NK-92 (cell line): ENCODE measurements around the gene TMED9.

Source experiments
- DNase-seq: peaks from one replicate; lab custom pipeline; 2025; ENCODE audit not compliant: unreplicated experiment; lab: John Stamatoyannopoulos, UW

Gene TMED9

DNA sequence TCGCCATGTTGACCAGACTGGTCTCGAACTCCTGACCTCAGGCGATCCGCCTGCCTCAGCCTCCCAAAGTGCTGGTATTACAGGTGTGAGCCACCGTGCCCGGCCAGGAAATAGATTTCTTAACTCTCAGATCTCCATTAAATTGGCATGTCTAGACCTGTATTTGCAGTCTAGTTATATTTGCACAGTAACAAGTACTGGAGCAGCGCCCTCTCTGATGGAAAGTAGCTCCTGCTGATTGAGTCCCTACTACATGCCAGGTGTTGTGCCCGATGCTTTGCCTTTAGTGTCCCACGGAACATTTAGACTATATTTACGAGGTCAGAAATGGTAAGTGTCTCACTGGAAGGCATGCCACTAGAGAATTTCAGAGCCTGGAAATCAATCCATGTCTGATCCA is 15.8 kb upstream of the TMED9 start:
- DNase-seq = no peak

DNA sequence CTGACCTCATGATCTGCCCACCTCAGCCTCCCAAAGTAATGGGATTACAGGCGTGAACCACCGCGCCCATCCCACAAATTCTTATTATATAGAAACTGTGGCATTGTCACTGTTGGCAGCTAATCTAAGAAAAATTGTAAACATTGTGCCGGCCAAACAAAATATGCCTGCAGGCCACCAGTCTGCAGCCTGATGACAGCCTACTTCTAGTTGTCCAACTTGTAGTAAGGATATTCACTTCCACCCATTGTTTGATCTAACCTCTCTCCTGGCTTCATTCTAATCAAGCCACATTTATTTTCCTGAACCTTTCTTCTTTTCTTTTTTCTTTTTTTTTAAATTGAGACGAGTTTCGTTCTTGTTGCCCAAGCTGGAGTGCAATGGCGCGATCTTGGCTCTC is 13.7 kb upstream of the TMED9 start:
- DNase-seq = no peak

DNA sequence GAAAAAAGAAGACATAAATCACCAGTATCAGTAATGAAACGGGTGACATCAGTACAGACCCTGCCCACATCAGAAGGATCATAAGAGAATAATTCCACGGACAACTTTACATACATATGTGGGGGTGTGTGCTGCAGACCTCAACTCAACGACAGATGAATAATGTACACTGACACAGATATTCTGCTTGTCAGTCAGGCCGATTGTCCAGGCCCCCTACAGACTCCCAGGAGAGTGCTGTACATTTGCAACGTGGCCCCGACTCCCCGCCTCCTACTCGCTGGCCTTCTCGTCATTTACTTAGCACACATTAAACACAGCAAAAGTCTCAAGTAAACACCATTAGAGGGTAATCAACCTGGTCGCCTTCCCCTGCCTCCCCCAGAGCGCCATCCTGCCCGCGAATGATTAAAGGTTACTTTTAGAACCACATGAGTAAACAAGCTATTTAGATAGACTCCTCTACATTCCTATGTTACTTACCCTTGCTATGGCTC is 3.5 kb upstream of the TMED9 start:
- no peak for DNase-seq

DNA sequence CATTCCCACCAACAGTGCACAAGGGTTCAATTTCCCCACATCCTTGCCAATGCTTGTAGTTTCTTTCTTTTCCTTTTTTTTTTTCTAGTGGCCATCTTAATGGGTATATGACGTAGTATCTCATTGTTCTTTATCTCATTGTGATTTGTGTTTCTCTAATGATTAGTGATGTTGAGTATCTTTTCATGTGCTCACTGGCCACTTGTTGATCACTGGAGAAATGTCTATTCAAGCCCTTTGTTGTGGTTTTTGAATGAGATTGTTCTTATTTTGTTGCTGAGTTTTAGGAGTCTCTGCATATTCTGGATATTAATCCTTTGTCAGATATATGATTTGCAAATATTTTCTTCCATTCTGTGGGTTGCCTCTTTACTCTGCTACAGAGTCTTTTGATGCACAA is 1.6 kb upstream of the TMED9 start:
- no peak for DNase-seq

DNA sequence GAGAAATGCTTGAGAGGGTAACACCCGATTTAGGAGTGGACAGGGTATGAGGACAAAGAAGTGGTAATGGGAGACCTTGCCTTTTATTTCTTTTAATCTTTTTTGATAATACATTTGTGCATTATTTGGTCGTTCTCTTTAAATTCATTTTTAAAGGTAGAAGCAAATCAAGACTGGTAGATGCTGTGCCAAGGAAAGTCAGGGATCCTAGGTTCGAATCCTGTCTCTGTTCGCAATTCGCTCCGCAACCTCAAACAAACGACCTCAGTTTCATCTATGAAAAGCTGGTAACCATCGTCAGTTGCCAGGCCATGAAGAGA is 353 bp upstream of the TMED9 start:
- DNase-seq = no peak

DNA sequence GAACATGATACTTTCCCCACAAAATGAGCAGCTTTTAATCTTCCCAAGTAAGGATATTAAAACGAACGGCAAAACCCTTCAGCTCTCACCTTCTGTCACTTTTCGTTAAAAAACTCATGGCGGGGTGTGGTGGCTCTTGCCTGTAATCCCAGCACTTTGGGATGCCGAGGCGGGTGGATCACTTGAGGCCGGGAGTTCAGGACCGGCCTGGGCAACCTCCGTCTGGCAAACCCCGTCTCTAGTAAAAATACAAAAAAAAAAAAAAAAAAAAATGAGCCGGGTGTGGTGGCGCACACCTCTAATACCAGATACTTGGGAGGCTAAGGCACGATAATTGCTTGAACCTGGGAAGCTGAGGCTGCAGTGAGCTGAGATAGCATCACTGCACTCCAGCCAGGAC is 902 bp downstream of the TMED9 start:
- DNase-seq = no peak

DNA sequence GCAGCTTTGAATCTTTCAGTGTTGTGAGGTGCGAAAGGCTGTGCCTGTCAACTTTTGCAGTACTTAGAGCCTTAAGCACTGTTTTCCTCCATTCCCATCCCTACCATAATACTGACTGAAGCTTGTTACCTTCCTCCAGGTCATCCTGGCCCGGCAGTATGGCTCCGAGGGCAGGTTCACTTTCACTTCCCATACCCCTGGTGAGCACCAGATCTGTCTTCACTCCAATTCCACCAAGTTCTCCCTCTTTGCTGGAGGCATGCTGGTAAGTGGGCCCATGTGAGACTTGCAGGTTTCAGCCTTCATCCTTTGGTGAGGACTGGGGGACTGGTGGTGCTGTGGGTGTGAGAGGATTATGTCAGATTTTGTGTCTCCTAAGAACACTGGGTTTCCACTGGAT is 1.5 kb downstream of the TMED9 start:
- no peak for DNase-seq

DNA sequence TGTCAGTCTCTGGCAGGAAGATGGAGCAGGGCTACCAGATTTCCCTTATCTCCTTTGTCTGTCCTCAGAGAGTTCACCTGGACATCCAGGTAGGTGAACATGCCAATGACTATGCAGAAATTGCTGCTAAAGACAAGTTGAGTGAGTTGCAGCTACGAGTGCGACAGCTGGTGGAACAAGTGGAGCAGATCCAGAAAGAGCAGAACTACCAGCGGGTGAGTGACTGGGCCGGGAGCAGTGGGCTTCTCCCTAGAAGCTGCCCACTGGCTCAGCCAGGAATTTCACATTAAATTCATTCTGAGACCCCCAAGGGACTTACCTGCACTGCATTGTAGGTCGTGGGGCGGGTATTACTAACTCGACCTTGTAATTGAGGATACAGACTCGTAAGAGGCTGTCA is 2.1 kb downstream of the TMED9 start:
- no peak for DNase-seq

DNA sequence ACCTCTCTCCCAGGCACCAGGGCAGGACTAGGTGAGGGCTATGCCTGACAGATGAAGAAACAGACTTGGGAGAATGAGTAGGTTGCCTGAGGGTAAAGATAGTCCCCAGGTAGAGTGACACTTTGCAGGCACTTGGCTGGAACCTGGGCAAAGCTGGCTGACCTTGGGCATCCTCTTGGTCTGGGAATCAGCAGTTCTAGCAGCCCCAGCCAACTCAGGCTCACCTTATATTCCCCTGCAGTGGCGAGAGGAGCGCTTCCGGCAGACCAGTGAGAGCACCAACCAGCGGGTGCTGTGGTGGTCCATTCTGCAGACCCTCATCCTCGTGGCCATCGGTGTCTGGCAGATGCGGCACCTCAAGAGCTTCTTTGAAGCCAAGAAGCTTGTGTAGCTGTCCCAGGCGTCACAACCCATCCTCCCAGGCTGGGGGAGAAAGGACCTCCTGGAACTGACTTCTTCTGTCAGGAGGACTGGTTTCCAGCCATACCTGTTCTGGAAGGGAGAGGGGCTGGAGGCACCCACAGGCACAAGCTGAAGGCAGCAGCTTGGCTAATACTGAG is 3.1 kb downstream of the TMED9 start:
- DNase-seq = no peak

DNA sequence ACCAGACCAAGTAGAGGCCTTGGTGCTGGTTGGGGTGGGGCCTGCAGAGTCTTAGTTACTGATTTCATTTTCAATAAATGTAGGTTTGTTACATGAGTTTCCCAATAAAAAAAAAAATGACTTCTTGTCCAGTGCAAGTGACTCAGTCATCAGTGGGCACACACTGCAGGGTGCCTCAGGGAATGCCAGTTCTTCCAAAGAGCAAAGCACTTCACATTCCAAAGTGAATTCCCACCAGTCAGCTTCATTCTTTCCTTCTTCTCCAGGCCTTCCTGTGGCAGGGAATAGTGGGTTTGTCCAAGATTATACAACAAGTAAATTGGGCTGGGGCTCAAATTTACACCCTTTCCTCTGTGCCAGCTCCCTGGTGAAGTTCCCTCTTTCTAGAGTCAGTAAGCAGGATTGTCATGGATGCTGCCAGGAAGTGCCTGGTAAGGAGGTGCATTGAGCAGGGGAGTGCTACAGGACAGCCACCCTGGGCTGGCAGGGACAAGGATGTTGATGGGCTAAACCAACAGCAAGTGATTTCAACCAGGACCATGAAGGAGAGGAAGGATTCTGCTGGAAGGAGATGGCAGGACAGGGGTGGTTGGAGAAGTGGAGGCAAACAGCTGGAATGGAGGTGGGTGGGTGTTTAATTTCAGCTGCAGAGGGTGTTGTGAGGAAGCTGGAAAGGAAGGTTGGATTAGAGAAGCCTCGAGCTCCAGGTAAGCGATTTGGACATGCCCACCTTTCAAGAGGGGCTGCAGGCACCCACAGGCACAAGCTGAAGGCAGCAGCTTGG is 4.2 kb downstream of the TMED9 start:
- DNase-seq = no peak

DNA sequence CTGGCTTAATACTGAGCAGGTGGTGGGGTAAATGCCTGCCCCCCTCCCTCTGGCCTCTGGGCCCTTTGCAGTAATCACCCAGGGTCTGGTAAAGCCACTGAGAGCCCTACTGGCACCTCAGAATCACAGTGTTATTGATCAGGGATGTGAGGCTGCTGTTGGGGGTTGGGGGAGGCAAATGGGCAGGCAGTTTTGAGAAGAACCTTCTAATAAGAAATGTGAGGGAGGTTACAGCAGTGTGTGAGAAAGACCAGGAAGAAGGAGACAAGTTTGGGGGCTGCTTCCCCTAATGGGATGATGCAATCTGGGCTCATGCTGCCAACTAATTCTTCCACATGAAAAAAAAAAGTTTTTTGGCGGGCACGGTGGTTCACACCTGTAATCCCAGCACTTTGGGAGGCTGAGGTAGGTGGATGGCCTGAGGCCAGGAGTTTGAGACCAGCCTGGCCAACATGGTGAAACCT is 4.8 kb downstream of the TMED9 start:
- DNase-seq = no peak

DNA sequence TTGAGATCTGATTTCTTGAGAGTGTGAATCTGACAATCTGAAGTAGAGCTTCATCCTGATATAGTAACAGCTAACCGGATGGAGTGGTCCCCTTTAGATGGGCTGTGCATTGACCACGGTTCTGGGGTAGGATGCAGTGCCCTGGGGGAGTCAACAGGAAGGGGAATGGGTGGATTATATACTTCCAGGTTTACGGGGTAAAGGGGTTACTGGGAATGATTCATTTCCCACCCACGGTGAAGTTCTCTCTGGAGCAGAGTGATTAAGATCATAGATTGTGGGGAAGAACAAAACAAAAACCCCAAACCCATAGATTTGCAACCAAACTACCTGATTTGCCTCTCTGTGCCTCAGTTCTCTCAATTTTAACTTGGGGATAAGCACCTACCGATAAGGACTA is 6.5 kb downstream of the TMED9 start:
- DNase-seq = no peak

DNA sequence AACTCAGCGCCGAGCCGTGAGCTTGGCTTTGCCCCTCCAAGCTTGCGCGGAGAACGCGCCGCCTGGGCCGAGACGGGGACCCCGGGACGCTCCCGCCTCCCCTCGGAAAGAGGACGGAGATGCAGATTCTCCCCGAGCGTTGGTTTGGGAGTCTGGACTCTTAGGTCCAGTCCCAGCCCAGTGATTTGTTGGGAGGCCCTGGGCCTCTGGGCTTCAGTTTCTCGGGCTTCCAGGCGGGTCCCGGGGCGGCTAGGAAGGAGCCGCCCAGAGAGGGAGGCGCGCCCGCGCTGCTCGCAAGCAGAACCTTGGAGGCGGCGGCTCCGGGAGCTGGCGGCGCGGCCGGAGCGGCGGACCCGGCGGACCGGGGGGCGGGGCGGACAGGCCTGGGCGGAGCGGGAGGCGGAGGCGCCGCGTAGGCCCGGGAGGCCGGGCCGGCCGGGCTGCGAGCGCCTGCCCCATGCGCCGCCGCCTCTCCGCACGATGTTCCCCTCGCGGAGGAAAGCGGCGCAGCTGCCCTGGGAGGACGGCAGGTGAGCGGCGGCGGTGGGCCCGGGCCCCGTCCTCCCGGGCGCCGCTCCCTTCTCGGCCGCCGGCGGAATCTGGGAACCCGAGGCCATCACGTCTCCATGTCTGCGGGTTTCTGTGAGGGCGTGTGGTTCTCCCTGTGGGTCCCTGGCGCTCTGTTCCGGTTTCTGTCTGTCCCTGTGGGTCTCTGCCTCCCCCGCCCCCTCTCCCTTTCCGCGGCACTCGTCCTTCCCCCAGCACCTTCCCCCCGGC is 7.9 kb downstream of the TMED9 start, which contains the start of gene B4GALT7:
TSS of gene B4GALT7 (plus strand) at position 402 of the 777 bp plus-strand sequence. CDS start at position 481, 79 bp downstream.
- DNase-seq = no peak

DNA sequence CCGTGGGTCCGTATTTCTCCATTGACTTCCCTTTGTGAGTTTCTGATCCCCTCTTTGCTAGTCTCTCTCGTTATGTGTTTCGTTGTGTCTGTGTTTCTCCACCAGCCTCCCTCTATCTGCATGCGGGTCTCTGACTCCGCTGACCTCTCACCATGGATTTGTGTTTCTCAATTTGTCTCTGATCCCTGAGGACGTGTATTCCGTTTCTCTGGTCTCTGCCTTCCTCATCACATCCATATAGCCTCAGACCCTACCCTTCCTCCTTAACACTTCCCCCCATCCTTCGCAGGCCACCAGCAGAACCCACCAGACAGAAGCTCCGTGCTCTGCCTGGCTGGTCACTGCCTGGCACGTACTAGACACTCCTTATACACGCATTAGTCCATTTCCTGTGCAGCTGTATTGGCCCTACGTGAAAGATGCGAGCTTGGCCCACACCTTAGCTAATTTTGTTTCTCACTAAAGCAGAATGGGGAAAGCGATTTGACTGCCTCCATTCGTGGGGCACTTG is 8.6 kb downstream of the TMED9 start:
- no peak for DNase-seq

DNA sequence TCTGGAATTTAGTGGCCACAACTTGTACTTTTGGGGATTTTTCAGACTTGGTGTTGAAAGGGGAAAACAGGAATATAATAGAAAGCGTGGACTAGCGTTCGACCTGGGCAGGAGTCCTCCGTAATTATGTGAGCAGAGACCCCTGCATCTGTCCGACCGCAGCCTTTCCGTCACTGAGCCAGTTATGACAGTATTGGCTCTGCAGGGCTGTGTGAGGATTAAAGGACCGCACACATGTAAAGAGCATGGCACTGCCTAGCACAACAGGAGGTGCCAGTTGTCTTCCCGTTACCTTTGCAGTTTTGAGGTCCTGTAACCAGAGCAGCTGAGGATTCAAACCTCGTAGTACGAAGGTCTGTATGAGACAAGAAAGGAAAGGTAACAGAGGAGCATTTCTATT is 9.1 kb downstream of the TMED9 start:
- no peak for DNase-seq

DNA sequence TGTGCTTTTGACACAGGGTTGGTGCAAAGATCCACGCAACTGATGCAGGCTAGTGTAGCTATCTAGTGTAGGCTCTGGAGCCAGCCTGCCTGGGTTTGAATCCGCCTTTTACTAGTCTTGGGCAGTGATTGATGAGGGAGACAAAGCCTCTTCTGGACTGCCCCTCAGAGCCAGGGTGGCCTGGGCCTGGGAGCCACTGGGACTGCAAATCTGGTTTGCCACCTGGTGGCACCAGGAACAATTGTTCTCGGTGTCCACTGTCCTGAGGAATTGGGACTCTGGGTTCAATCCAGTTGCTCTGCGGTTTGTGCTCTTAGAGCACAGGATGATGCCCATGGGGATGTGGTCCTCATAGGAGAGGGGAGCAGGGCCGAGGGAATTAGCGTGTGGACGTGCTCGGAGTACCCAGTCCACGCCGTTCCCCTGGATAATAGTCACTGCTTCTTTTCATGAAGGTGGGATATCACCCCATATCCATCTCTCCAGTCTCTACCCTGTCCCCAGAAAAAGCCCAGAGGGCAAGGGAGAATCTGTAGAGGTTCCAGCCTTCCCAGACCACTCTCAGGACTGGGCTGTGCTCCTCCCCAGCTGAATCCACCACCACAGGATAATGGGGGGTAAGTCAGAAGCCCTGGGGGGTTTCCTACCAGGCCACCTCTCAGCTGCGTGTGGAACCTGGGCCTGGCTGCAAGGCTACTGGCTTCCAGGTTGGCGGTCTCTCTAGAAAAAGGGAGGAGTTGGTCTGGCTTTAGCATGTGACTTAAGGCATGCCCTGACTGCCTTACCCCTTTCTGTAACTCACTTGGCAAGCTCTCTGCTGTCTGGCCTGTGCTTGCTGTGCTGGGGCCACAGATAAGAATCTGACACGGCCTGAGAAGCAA is 9.8 kb downstream of the TMED9 start:
- no peak for DNase-seq

DNA sequence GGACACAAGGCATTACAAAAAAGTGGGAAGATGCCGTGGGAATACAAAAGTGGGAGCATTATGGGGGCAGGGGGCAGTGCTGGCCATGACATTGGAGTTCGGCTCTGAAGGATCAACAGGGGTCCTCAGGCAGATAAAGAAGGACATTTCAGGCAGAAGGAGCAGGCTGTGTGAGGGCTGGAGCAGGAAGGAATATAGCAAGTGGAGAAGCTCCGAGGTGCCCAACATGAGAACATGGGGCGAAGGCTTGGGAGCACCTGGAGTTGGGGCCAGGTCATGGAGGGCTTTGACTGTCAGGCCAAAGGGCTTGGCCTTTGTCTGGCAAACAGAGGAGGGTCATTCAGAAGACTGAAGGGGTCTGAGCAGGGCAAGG is 10.4 kb downstream of the TMED9 start:
- no peak for DNase-seq

DNA sequence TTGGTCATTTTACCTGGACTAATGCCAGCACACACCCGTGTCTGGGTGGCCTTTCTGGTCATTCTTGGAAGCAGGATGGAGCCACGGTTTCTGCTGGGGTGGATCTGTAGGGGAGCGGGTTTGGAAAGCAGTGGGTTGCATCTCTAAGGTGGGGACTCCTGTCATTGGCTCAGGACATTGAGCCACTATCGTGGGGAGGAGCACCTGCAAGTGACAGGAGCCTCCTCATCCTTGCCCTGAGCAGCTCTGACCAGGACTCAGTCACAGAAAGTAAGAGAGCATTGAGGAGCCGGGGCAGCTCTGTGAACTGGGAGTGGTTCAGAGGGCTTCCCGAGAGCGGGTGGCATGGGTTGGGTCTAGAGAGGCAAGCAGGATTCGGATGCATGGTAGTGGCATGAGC is 11.6 kb downstream of the TMED9 start:
- DNase-seq = no peak

DNA sequence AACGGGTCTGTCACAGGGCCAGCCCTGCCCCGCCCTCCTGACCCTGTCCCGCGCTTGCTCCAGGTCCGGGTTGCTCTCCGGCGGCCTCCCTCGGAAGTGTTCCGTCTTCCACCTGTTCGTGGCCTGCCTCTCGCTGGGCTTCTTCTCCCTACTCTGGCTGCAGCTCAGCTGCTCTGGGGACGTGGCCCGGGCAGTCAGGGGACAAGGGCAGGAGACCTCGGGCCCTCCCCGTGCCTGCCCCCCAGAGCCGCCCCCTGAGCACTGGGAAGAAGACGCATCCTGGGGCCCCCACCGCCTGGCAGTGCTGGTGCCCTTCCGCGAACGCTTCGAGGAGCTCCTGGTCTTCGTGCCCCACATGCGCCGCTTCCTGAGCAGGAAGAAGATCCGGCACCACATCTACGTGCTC is 12.1 kb downstream of the TMED9 start:
- DNase-seq = no peak

DNA sequence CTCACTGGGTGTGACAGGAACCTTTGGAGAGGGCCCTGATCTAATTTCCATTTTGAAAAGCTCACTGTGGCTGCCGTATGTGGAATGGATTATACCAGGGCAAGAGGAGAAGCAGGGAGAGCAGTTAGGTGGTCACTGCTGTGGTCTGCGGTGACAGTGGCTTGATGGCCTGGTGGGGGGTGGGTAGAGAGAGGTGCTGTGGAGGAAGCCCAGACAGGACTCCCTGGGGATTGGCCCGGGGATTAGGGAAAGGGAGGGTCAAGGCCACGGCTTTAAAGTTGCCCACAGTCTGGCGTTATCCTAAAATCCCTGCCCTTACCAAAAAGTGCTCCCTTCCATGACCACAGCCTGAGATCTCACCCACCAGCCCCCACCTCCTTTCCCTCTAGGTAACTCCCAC is 12.7 kb downstream of the TMED9 start:
- DNase-seq = no peak

DNA sequence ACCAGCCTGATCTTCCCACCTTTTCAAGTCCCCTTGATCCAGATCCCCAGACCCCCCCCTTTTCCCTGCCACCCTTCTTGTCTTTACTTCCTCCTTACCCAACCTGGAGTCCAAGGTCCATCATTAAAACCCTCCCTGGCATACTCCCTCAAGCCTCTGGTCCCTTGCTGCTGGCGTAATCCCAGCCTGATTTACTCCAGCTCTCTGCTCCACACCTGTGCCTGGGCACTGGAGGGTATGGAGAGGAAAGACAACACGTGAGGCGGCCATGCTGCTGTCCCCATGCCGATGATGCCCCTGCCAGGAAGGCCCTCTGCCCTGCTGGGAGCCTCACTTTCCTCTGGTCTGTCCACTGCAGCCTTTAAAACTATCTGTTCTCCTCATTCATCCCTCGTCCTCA is 13.1 kb downstream of the TMED9 start:
- no peak for DNase-seq
